ENCODE results near the gene SERTAD1. TPM values are rescaled to one million over a fixed set of nuclear protein-coding genes. Genes with fewer than 3 reads are reported as not detected.

SERTAD1 gene
- polyA plus RNA-seq, 3 donors: 21.0 to 55.9 (median 21.6) TPM

GRCh38 chr19:40419780-40420179 lies 6.0 kb downstream of the SERTAD1 start:
- 100% methylated on average over 5 of the region's 5 CpGs for WGBS (ENCODE audit: insufficient coverage)
- no peak for DNase-seq
- H3K27ac Mint-ChIP-seq: peak overlapping the region in 2 of 7 donors; percentile 20 to 62
- no peaks in the 10 kb centered on the region for H3K9me3 ChIP-seq (replicated peaks in 1 of 2; ENCODE audit: control insufficient read depth in 1 of 2, insufficient read depth in 1 of 2, low read length in 2 of 2)
- H2AFZ ChIP-seq (ENCODE audit: insufficient read depth, low read depth, low read length, poor library complexity, severe bottlenecking): no peak overlapping the region
- no peaks in the 10 kb centered on the region for H3K27me3 ChIP-seq (ENCODE audit: control insufficient read depth in 2 of 2, insufficient read depth in 2 of 2, low read length in 2 of 2)
- no peak overlapping the region for H3K4me3 ChIP-seq (replicated peaks in 1 of 3; ENCODE audit: low read depth in 2 of 3, low read length in 3 of 3)
- no peak overlapping the region for H3K27ac ChIP-seq (ENCODE audit: low read depth in 1 of 2, low read length in 2 of 2)
- peaks cover 13 to 15% of the 10 kb centered on the region in 2 donors for H3K36me3 Mint-ChIP-seq
- peaks cover 0 to 3% (median 0%) of the 10 kb centered on the region in 7 donors for H3K9me3 Mint-ChIP-seq
- intact Hi-C loops (cut with micrococcal nuclease): loop anchor here (1.0 to 10.0 kb wide), 3 partner anchors 25 to 115 kb away; partner anchors contain the start of genes BLVRB (in 1 of the 2) and SERTAD3 (in 1 of the 2)
- H3K4me3 Mint-ChIP-seq: no peak overlapping the region
- H3K4me1 ChIP-seq (ENCODE audit: control insufficient read depth in 1 of 2, insufficient read depth in 2 of 2, low read length in 2 of 2): peaks cover 43 to 59% of the 10 kb centered on the region in 2 donors
- no peak overlapping the region for H3K9ac ChIP-seq (ENCODE audit: insufficient read depth, low read length, poor library complexity, severe bottlenecking)
- TF ChIP-seq CTCF (IDR thresholded peaks at IDR 0.05): no peak
- H3K36me3 ChIP-seq (replicated peaks in 1 of 2; ENCODE audit: control insufficient read depth in 1 of 2, insufficient read depth in 2 of 2, low read length in 2 of 2): peaks cover 12 to 13% of the 10 kb centered on the region in 2 donors
- no peak overlapping the region for H3K4me2 ChIP-seq (replicated peaks; ENCODE audit: extremely low read depth, low read length, poor library complexity, severe bottlenecking)
- H3K4me1 Mint-ChIP-seq: peaks cover 53% of the 10 kb centered on the region
- H3K79me2 ChIP-seq (ENCODE audit: insufficient read depth, low read length): peaks cover 31% of the 10 kb centered on the region
- H3K27me3 Mint-ChIP-seq (ENCODE audit: low read depth in 3 of 3): peaks cover 1 to 6% (median 4%) of the 10 kb centered on the region in 3 donors
- H4K20me1 ChIP-seq (ENCODE audit: insufficient read depth, low read length): peaks cover 16% of the 10 kb centered on the region

- Histone ChIP-seq H3K27me3 (ENCODE audit: control insufficient read depth in 2 of 2, insufficient read depth in 2 of 2, low read length in 2 of 2) (no peaks in the 10 kb centered on the region), H3K27ac (ENCODE audit: low read depth in 1 of 2, low read length in 2 of 2) (no peak overlapping the region), H3K9ac (ENCODE audit: insufficient read depth, low read length, poor library complexity, severe bottlenecking) (no peak overlapping the region), H4K20me1 (ENCODE audit: insufficient read depth, low read length) (peaks cover 11% of the 10 kb centered on the region), H3K4me2 (replicated peaks; ENCODE audit: extremely low read depth, low read length, poor library complexity, severe bottlenecking) (no peak overlapping the region), H3K9me3 (replicated peaks in 1 of 2; ENCODE audit: control insufficient read depth in 1 of 2, insufficient read depth in 1 of 2, low read length in 2 of 2) (no peaks in the 10 kb centered on the region), H3K4me1 (ENCODE audit: control insufficient read depth in 1 of 2, insufficient read depth in 2 of 2, low read length in 2 of 2) (peaks cover 37 to 52% of the 10 kb centered on the region in 2 donors), H3K36me3 (replicated peaks in 1 of 2; ENCODE audit: control insufficient read depth in 1 of 2, insufficient read depth in 2 of 2, low read length in 2 of 2) (peaks cover 12 to 13% of the 10 kb centered on the region in 2 donors), H3K4me3 (replicated peaks in 1 of 3; ENCODE audit: low read depth in 2 of 3, low read length in 3 of 3) (no peak overlapping the region), H2AFZ (ENCODE audit: insufficient read depth, low read depth, low read length, poor library complexity, severe bottlenecking) (no peak overlapping the region), H3K79me2 (ENCODE audit: insufficient read depth, low read length) (peaks cover 24% of the 10 kb centered on the region)
- WGBS (ENCODE audit: insufficient coverage): 88% methylated on average over 3 of the region's 5 CpGs
- H3K27me3 Mint-ChIP-seq (ENCODE audit: low read depth in 3 of 3): peaks cover 1 to 7% (median 4%) of the 10 kb centered on the region in 3 donors
- TF ChIP-seq CTCF (IDR thresholded peaks at IDR 0.05): no peak
- peaks cover 0 to 3% (median 0%) of the 10 kb centered on the region in 7 donors for H3K9me3 Mint-ChIP-seq
- intact Hi-C loops (cut with micrococcal nuclease): no loop called here
- no peak overlapping the region for H3K4me3 Mint-ChIP-seq
- H3K36me3 Mint-ChIP-seq: peaks cover 11 to 15% of the 10 kb centered on the region in 2 donors
- H3K27ac Mint-ChIP-seq: peak overlapping the region in 3 of 7 donors; percentile 35 to 72 (median 62)
- peaks cover 47% of the 10 kb centered on the region for H3K4me1 Mint-ChIP-seq
- no peak for DNase-seq
Measured at GRCh38 chr19:40419066-40419612, 6.7 kb downstream of the SERTAD1 start.
